IMR-90 (cell line): ENCODE data around the gene DEFB114. TPM values are rescaled to one million over a fixed set of nuclear protein-coding genes. Genes with fewer than 3 reads are reported as not detected.

ENCODE experiments used
- ATAC-seq: fragments of 200-7000 bp; cut with Tn5 transposase; 2 replicates; pipeline ENCODE4 v1.9.1; 2020; ENCODE audit warnings: low read depth, mild to moderate bottlenecking, moderate library complexity
- BruUV-seq: library from RNA; stranded (reverse); fragments of 400-500 nt; replicated peaks from 2 replicates; lab custom pipeline; 2021; lab: Mats Ljungman, UMichigan
- CTCF ChIA-PET: fragments of 300-600 bp; formaldehyde crosslinking; extraction: SDS; loops from one replicate; lab custom pipeline; 2021; ENCODE audit warnings: antibody characterized with exemption; lab: Yijun Ruan, JAX
- POLR2A ChIA-PET: fragments of 300-600 bp; sonication (Branson Sonifier 250); formaldehyde crosslinking; loops from one replicate; lab custom pipeline; 2022; ENCODE audit warnings: antibody characterized with exemption; ENCODE audit not compliant: unreplicated experiment; lab: Charles Lee
- DNase-seq: peaks from one replicate; pipeline ENCODE4 v3.0.0; 2013
- H2AFZ ChIP-seq: replicated peaks from 2 replicates; pipeline ENCODE3; 2013; ENCODE audit warnings: low read length, mild to moderate bottlenecking; ENCODE audit not compliant: poor library complexity
- H2AK5ac ChIP-seq: 2 replicates; pipeline ENCODE4 v1.6.1; 2013; ENCODE audit warnings: low read depth, low read length, inconsistent platforms
- H2AK9ac ChIP-seq: replicated peaks from 2 replicates; pipeline ENCODE3; 2013; ENCODE audit warnings: mild to moderate bottlenecking, low read depth, low read length, moderate library complexity; ENCODE audit not compliant: poor library complexity
- H2BK120ac ChIP-seq: 2 replicates; pipeline ENCODE4 v1.6.1; 2013; ENCODE audit warnings: low read depth, low read length, inconsistent platforms
- H2BK15ac ChIP-seq: 3 replicates; pipeline ENCODE4 v1.6.1; 2013; ENCODE audit warnings: low read depth, low read length, inconsistent platforms
- H2BK20ac ChIP-seq: 2 replicates; pipeline ENCODE4 v1.6.1; 2013; ENCODE audit warnings: low read depth, mild to moderate bottlenecking, inconsistent platforms, low read length, moderate library complexity
- H2BK5ac ChIP-seq: 2 replicates; pipeline ENCODE4 v1.6.1; 2013; ENCODE audit warnings: mild to moderate bottlenecking, low read depth, low read length, inconsistent platforms; ENCODE audit not compliant: poor library complexity, severe bottlenecking
- H3K14ac ChIP-seq: replicated peaks from 2 replicates; pipeline ENCODE4 v1.6.1; 2013; ENCODE audit warnings: low read depth, low read length, inconsistent platforms
- H3K18ac ChIP-seq: 2 replicates; pipeline ENCODE4 v1.6.1; 2013; ENCODE audit warnings: low read depth, low read length, control low read depth
- H3K23ac ChIP-seq: 2 replicates; pipeline ENCODE4 v1.6.1; 2013; ENCODE audit warnings: low read depth, low read length, inconsistent platforms
- H3K27ac ChIP-seq: 2 replicates; pipeline ENCODE4 v1.5.1; 2013; ENCODE audit warnings: mild to moderate bottlenecking, control low read depth, low read length; ENCODE audit not compliant: insufficient read depth
- H3K27me3 ChIP-seq: 2 replicates; pipeline ENCODE4 v1.6.1; 2013; ENCODE audit warnings: low read length; ENCODE audit not compliant: control insufficient read depth, insufficient read depth
- H3K36me3 ChIP-seq: 2 replicates; pipeline ENCODE4 v1.6.1; 2013; ENCODE audit warnings: low read length, mixed read lengths; ENCODE audit not compliant: control insufficient read depth, insufficient read depth
- H3K4ac ChIP-seq: 2 replicates; pipeline ENCODE4 v1.6.1; 2013; ENCODE audit warnings: low read depth, low read length, inconsistent platforms
- H3K4me1 ChIP-seq: 2 replicates; pipeline ENCODE4 v1.6.1; 2013; ENCODE audit warnings: low read length, mixed read lengths; ENCODE audit not compliant: control insufficient read depth, insufficient read depth
- H3K4me2 ChIP-seq: 2 replicates; pipeline ENCODE4 v1.6.1; 2013; ENCODE audit warnings: low read depth, mild to moderate bottlenecking, control low read depth, low read length, moderate library complexity
- H3K4me3 ChIP-seq: 2 replicates; pipeline ENCODE4 v1.5.1; 2013; ENCODE audit warnings: low read depth, mild to moderate bottlenecking, control low read depth, low read length, moderate library complexity; ENCODE audit not compliant: insufficient read depth
- H3K56ac ChIP-seq: 2 replicates; pipeline ENCODE4 v1.6.1; 2013; ENCODE audit warnings: low read length, inconsistent platforms; ENCODE audit not compliant: insufficient read depth; ENCODE audit errors: extremely low read depth
- H3K79me1 ChIP-seq, 2 experiments: 2 replicates each; pipeline ENCODE4 v1.6.1; 2013; ENCODE audit warnings: low read length in 2 of 2, inconsistent platforms in 1 of 2, low read depth in 1 of 2
- H3K9ac ChIP-seq: 2 replicates; pipeline ENCODE4 v1.6.1; 2013; ENCODE audit warnings: low read depth, low read length, control low read depth
- H3K9me1 ChIP-seq: 2 replicates; pipeline ENCODE4 v1.6.1; 2013; ENCODE audit warnings: low read length, inconsistent platforms; ENCODE audit not compliant: insufficient read depth
- H3K9me3 ChIP-seq: 2 replicates; pipeline ENCODE4 v1.6.1; 2013; ENCODE audit warnings: low read length; ENCODE audit not compliant: control insufficient read depth, insufficient read depth
- H4K20me1 ChIP-seq: 2 replicates; pipeline ENCODE4 v1.6.1; 2013; ENCODE audit warnings: low read length, inconsistent platforms; ENCODE audit not compliant: insufficient read depth
- H4K5ac ChIP-seq: 2 replicates; pipeline ENCODE4 v1.6.1; 2013; ENCODE audit warnings: mild to moderate bottlenecking, low read depth, low read length, control low read depth
- H4K8ac ChIP-seq, 2 experiments: 2 replicates each; pipeline ENCODE4 v1.6.1; 2013; ENCODE audit warnings: low read depth in 2 of 2, low read length in 2 of 2, control low read depth in 1 of 2, inconsistent platforms in 1 of 2
- H4K91ac ChIP-seq: 2 replicates; pipeline ENCODE4 v1.6.1; 2013; ENCODE audit warnings: low read depth, low read length, inconsistent platforms; ENCODE audit not compliant: insufficient read depth
- CHD1 ChIP-seq: IDR thresholded peaks from 2 replicates; pipeline ENCODE4 v1.6.1; 2012; ENCODE audit warnings: low read depth, low read length, improper control_type of control experiment
- FOS ChIP-seq: fragments of 150-350 bp; IDR thresholded peaks from 2 replicates; pipeline ENCODE4 v1.6.1; 2016; ENCODE audit warnings: low read depth, low read length
- MAZ ChIP-seq: IDR thresholded peaks from 2 replicates; pipeline ENCODE4 v1.6.1; 2012; ENCODE audit warnings: low read depth, mild to moderate bottlenecking, low read length, improper control_type of control experiment, moderate library complexity, borderline replicate concordance
- dilution Hi-C: fragments of 300-500 bp; cut with HindIII; formaldehyde crosslinking; loops from one replicate; pipeline ENCODE4 v1.14.3; 2018; ENCODE audit warnings: low sequenced_read_pairs; ENCODE audit not compliant: unreplicated experiment
- in situ Hi-C: fragments of 300-500 bp; cut with MboI; formaldehyde crosslinking; loops from 3 replicates; pipeline ENCODE4 v1.14.3; 2019; ENCODE audit warnings: low sequenced_read_pairs, inconsistent platforms, mixed read lengths
- intact Hi-C: fragments of 100-400 bp; cut with micrococcal nuclease; formaldehyde crosslinking; loops from 2 replicates; pipeline ENCODE4 v1.10.0; 2022
- polyA plus RNA-seq, 3 experiments: library from polyadenylated mRNA; depleted of rRNA; stranded (reverse); fragments of >200 nt; gene quantifications; 2 replicates each; pipeline ENCODE4 v1.2.3, GENCODE V29; 2012; ENCODE audit warnings: low replicate concordance in 1 of 3
- total RNA-seq: library from RNA; depleted of rRNA; stranded (reverse); fragments of >200 nt; gene quantifications from 2 replicates; pipeline ENCODE4 v1.2.3, GENCODE V29; 2012
- TF ChIP-seq, protein P1 (sequence below): conservative IDR thresholded peaks from 2 replicates; pipeline ENCODE4 v1.5.1; 2012; ENCODE audit warnings: mild to moderate bottlenecking, low read depth, low read length, improper control_type of control experiment

Gene DEFB114
- total and polyA plus RNA-seq, 2 of the 4 experiments (the other 2 are of a cell fraction): not detected

DNA sequence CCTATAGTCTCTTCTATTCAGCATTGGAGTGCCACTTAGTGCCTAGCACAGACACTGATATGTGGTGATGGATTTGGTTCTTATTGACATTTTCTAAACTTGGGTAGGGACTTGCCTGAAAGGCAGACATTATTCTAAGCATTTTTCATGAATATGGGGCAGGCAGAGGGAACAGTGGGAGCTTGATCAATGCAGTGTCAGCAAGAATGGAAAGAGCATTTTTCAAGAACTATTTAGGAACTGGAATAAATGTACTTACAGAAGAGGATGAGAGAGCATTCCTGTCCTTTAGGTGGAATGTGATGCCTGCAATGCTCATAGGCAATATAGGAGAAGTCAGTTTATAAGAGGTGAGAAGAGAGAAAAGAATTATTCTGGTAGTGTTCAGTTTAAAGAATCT, 26.2 kb downstream of the DEFB114 start:
- no peak overlapping the region for H2BK5ac ChIP-seq
- H3K23ac ChIP-seq: no peak overlapping the region
- dilution Hi-C loops (no loop called here), intact Hi-C loops (no loop called here), in situ Hi-C loops (no loop called here)
- no peak overlapping the region for H3K56ac ChIP-seq
- H2BK120ac ChIP-seq: no peak overlapping the region
- no peak overlapping the region for H2BK15ac ChIP-seq
- H4K91ac ChIP-seq: no peak overlapping the region
- H3K4me1 ChIP-seq: no peaks in the 10 kb centered on the region
- no peak overlapping the region for H3K4ac ChIP-seq
- no peak overlapping the region for H3K27ac ChIP-seq
- ATAC-seq (no peak), DNase-seq (no peak)
- H2AK5ac ChIP-seq: no peak overlapping the region
- no peaks in the 10 kb centered on the region for H3K9me3 ChIP-seq
- TF ChIP-seq MAZ (no peak), CHD1 (no peak), FOS (no peak)
- TF ChIP-seq, protein P1, sequence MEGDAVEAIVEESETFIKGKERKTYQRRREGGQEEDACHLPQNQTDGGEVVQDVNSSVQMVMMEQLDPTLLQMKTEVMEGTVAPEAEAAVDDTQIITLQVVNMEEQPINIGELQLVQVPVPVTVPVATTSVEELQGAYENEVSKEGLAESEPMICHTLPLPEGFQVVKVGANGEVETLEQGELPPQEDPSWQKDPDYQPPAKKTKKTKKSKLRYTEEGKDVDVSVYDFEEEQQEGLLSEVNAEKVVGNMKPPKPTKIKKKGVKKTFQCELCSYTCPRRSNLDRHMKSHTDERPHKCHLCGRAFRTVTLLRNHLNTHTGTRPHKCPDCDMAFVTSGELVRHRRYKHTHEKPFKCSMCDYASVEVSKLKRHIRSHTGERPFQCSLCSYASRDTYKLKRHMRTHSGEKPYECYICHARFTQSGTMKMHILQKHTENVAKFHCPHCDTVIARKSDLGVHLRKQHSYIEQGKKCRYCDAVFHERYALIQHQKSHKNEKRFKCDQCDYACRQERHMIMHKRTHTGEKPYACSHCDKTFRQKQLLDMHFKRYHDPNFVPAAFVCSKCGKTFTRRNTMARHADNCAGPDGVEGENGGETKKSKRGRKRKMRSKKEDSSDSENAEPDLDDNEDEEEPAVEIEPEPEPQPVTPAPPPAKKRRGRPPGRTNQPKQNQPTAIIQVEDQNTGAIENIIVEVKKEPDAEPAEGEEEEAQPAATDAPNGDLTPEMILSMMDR: no peak
- no peak overlapping the region for H3K14ac ChIP-seq
- no peaks in the 10 kb centered on the region for H3K36me3 ChIP-seq
- no peak overlapping the region for H3K18ac ChIP-seq
- no peak overlapping the region for H3K4me3 ChIP-seq
- H2BK20ac ChIP-seq: no peak overlapping the region
- no peak overlapping the region for H2AFZ ChIP-seq
- H3K9me1 ChIP-seq: no peaks in the 10 kb centered on the region
- no peak overlapping the region for H4K8ac ChIP-seq
- no peaks in the 10 kb centered on the region for H4K20me1 ChIP-seq
- no peak overlapping the region for H3K9ac ChIP-seq
- CTCF ChIA-PET: no interaction called here
- H3K4me2 ChIP-seq: no peak overlapping the region
- no TSS peak for BruUV-seq
- no peaks in the 10 kb centered on the region for H3K27me3 ChIP-seq
- no peak overlapping the region for H2AK9ac ChIP-seq
- no peaks in the 10 kb centered on the region for H3K79me1 ChIP-seq
- POLR2A ChIA-PET: no interaction called here
- no peak overlapping the region for H4K5ac ChIP-seq
